ENCODE results near the gene DSG3. TPM values are rescaled to one million over a fixed set of nuclear protein-coding genes. Genes with fewer than 3 reads are reported as not detected.

Gene DSG3
- total and polyA plus RNA-seq, 2 of the 8 experiments (the other 6 are each of a cell fraction or from before 2014, with no cell fraction given), result 0.03 to 0.07 TPM

GRCh38 chr18:31469629-31470028 lies 22.1 kb downstream of the DSG3 start:
- Histone ChIP-seq H3K18ac (ENCODE audit: extremely low read depth, low read length) (no peak overlapping the region), H2BK5ac (ENCODE audit: low read depth, low read length) (no peak overlapping the region), H2BK15ac (ENCODE audit: low read length) (no peak overlapping the region), H3K23me2 (ENCODE audit: low read depth, low read length) (no peaks in the 10 kb centered on the region), H3K4me1 (replicated peaks in 1 of 4; ENCODE audit: control insufficient read depth in 3 of 4, insufficient read depth in 4 of 4, low read length in 3 of 4) (no peaks in the 10 kb centered on the region), H3K79me1 (ENCODE audit: low read depth, low read length) (no peaks in the 10 kb centered on the region), H2AK5ac (ENCODE audit: low read depth, low read length) (no peak overlapping the region), H3K4me2 (ENCODE audit: insufficient read depth in 1 of 2, low read depth in 2 of 2, low read length in 2 of 2) (no peak overlapping the region), H3K79me2 (ENCODE audit: control insufficient read depth in 1 of 2, insufficient read depth in 2 of 2, low read length in 2 of 2) (no peaks in the 10 kb centered on the region), H3K14ac (ENCODE audit: insufficient read length) (no peak overlapping the region), H3K23ac (ENCODE audit: insufficient read length) (no peak overlapping the region), H3K56ac (replicated peaks; ENCODE audit: insufficient read length, low read depth, low read length) (no peak overlapping the region), H3K36me3 (ENCODE audit: control insufficient read depth in 2 of 4, insufficient read depth in 4 of 4, low read length in 3 of 4) (no peaks in the 10 kb centered on the region), H4K5ac (ENCODE audit: insufficient read length, low read depth, low read length) (no peak overlapping the region), H4K91ac (replicated peaks; ENCODE audit: insufficient read length, low read length) (no peak overlapping the region), H2AFZ (ENCODE audit: low read length) (no peak overlapping the region), H3K27me3 (replicated peaks in 1 of 4; ENCODE audit: control insufficient read depth in 3 of 4, extremely low read depth in 1 of 4, insufficient read depth in 3 of 4, low read length in 3 of 4) (no peaks in the 10 kb centered on the region), H2BK120ac (replicated peaks; ENCODE audit: low read depth, low read length) (no peak overlapping the region), H4K20me1 (replicated peaks in 1 of 2; ENCODE audit: control insufficient read depth in 1 of 2, insufficient read depth in 2 of 2, low read length in 2 of 2) (no peaks in the 10 kb centered on the region), H4K8ac (ENCODE audit: extremely low read depth, insufficient read depth, low read length) (no peak overlapping the region), H2BK20ac (ENCODE audit: low read length) (no peak overlapping the region), H3K4ac (replicated peaks; ENCODE audit: insufficient read length, low read depth, low read length) (no peak overlapping the region), H2BK12ac (ENCODE audit: low read depth, low read length) (no peak overlapping the region), H3K9ac (replicated peaks in 1 of 4; ENCODE audit: extremely low read depth in 1 of 4, low read depth in 3 of 4, low read length in 3 of 4) (no peak overlapping the region), H3K4me3 (ENCODE audit: extremely low read depth in 1 of 4, insufficient read depth in 2 of 4, low read depth in 3 of 4, low read length in 4 of 4) (no peak overlapping the region), H3K27ac (ENCODE audit: low read depth, low read length) (no peak overlapping the region), H3K9me3 (ENCODE audit: insufficient read depth in 2 of 2, low read depth in 1 of 2, low read length in 1 of 2) (no peaks in the 10 kb centered on the region)
- CTCF ChIA-PET (ENCODE audit: partially characterized antibody), result no interaction called here
- FAIRE-seq, result no peak
- WGBS, 2 experiments (ENCODE audit: extremely low coverage in 1 of 2, insufficient coverage in 1 of 2, insufficient read length in 1 of 2, insufficient replicate concordance in 2 of 2, low coverage in 1 of 2, low lambda C conversion rate in 2 of 2, missing lambda C conversion rate in 1 of 2), result 88% methylated on average over 1 of the region's 1 CpG; no CpG with 5 or more reads in 1 of the 2 experiments
- POLR2A ChIA-PET (ENCODE audit: partially characterized antibody), result no interaction called here
- TF ChIP-seq RFX5 (IDR thresholded peaks at IDR 0.05; ENCODE audit: borderline replicate concordance, low read depth, low read length) (no peak), RBBP5 (IDR thresholded peaks at IDR 0.05; ENCODE audit: borderline replicate concordance, low read depth, low read length) (no peak), SP2 (IDR thresholded peaks at IDR 0.05; ENCODE audit: low read length) (no peak), HDAC6 (IDR thresholded peaks at IDR 0.05; ENCODE audit: low read depth, low read length) (no peak), POLR2A (IDR thresholded peaks at IDR 0.05; ENCODE audit: control extremely low read depth in 1 of 2, low read depth in 2 of 2, low read length in 2 of 2) (no peak)
- no peak for DNase-seq (ENCODE audit: low read depth in 1 of 2, low spot score in 2 of 2)

Data from H1 (cell line).